Esophagus muscularis mucosa (tissue), 4 donors: ENCODE results near the gene KCNAB1. TPM values are rescaled to one million over a fixed set of nuclear protein-coding genes. Genes with fewer than 3 reads are reported as not detected.

Experiments
- DNase-seq: peaks from one replicate; pipeline ENCODE4 v3.0.0-alpha.2; 2017; ENCODE audit errors: extremely low spot score
- H3K27ac ChIP-seq, 4 donors: fragments of 200-600 bp; sonication (generic); replicated peaks in 1 of 4; 1 replicate in 3 of 4; 2 replicates in 1 of 4; pipeline ENCODE4 v1.5.1; 2016 to 2019; ENCODE audit warnings: mild to moderate bottlenecking in 1 of 4
- H3K27me3 ChIP-seq, 4 donors: fragments of 200-600 bp; sonication (generic); one replicate each; pipeline versions ENCODE4 v1.5.1 to v1.6.0; 2016 to 2019
- H3K36me3 ChIP-seq, 4 donors: fragments of 200-600 bp; sonication (generic); one replicate each; pipeline ENCODE4 v1.5.1; 2016 to 2019
- H3K4me1 ChIP-seq, 4 donors: fragments of 200-600 bp; sonication (generic); one replicate each; pipeline ENCODE4 v1.5.1; 2016 to 2019
- H3K4me3 ChIP-seq, 4 donors: fragments of 200-600 bp; sonication (generic); 1 replicate in 2 of 4; 2 replicates in 2 of 4; pipeline ENCODE4 v1.5.1; 2016 to 2019; ENCODE audit warnings: mild to moderate bottlenecking in 4 of 4, moderate library complexity in 1 of 4
- H3K9me3 ChIP-seq, 4 donors: fragments of 200-600 bp; sonication (generic); 1 replicate in 3 of 4; 2 replicates in 1 of 4; pipeline ENCODE4 v1.5.1; 2016 to 2019
- EP300 ChIP-seq: sonication (generic); formaldehyde crosslinking; IDR thresholded peaks from one replicate; pipeline ENCODE4 v1.6.1; 2017; ENCODE audit warnings: antibody characterized with exemption
- POLR2A ChIP-seq: fragments of 450-650 bp; IDR thresholded peaks from one replicate; pipeline ENCODE4 v1.6.1; 2017; ENCODE audit warnings: antibody characterized with exemption, moderate library complexity, mild to moderate bottlenecking, low read depth
- POLR2AphosphoS5 ChIP-seq, 2 donors: sonication (generic); formaldehyde crosslinking; IDR thresholded peaks; one replicate each; pipeline ENCODE4 v1.6.1; 2017; ENCODE audit warnings: antibody characterized with exemption in 2 of 2
- WGBS: methylation state at CpG from one replicate; pipeline ENCODE4 v1.1.5; 2018; 5-methylcytosine and 5-hydroxymethylcytosine counted together
- intact Hi-C: fragments of 100-400 bp; cut with DNase I; formaldehyde crosslinking; loops from one replicate; pipeline ENCODE4 v1.15.1; 2023
- total RNA-seq, 4 donors: library from RNA; depleted of rRNA; stranded (reverse); fragments of >200 nt; gene quantifications; one replicate each; pipeline versions ENCODE4 v1.1.0 to v1.2.1, GENCODE V29; 2016
- TF ChIP-seq, protein P1 (sequence below), 3 experiments: fragments of 200-600 bp in 2 of 3; fragments of 450-650 bp in 1 of 3; sonication (generic) in 2 of 3; IDR thresholded peaks; one replicate each; pipeline ENCODE4 v1.5.1; 2017 to 2019; ENCODE audit warnings: antibody characterized with exemption in 3 of 3, mild to moderate bottlenecking in 2 of 3, moderate library complexity in 1 of 3

The KCNAB1 gene
- total RNA-seq, 4 donors from 2014 or later, result 0.83 to 5.9 (median 2.3) TPM

GRCh38 chr3:156293566-156293965, 173.2 kb downstream of the KCNAB1 start:
- intact Hi-C loops, result no loop called here
- WGBS, result no CpG with 5 or more reads among the region's 1 CpG

DNA sequence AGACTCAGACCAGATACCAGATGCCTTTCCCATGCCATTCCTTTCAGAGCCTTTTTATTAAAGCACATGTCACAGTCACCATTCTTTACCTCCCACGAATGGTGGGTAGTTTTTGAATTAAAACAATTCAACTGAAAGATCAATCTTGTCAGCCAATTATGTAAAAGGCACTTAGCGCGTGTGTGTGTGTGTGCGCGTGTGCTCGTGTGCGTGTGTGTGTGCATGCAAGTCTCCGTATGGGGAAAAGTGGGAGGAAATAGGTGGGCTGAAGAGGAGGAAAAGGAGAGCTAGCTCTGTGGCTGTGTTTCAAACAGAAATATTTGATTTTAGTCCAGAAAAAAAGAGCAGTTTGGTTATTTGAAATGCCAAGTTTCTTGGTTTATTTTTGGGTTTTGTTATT, 177.2 kb downstream of the KCNAB1 start:
- DNase-seq, result no peak
- Histone ChIP-seq H3K4me1 (peaks cover 0 to 7% (median 0%) of the 10 kb centered on the region in 4 donors), H3K27me3 (peaks cover 0 to 14% (median 2%) of the 10 kb centered on the region in 4 donors), H3K36me3 (no peaks in the 10 kb centered on the region), H3K4me3 (no peak overlapping the region), H3K9me3 (no peaks in the 10 kb centered on the region), H3K27ac (no peak overlapping the region)
- TF ChIP-seq EP300 (no peak), POLR2A (no peak), POLR2AphosphoS5 (IDR thresholded peaks at IDR 0.05) (no peak)
- TF ChIP-seq, protein P1, sequence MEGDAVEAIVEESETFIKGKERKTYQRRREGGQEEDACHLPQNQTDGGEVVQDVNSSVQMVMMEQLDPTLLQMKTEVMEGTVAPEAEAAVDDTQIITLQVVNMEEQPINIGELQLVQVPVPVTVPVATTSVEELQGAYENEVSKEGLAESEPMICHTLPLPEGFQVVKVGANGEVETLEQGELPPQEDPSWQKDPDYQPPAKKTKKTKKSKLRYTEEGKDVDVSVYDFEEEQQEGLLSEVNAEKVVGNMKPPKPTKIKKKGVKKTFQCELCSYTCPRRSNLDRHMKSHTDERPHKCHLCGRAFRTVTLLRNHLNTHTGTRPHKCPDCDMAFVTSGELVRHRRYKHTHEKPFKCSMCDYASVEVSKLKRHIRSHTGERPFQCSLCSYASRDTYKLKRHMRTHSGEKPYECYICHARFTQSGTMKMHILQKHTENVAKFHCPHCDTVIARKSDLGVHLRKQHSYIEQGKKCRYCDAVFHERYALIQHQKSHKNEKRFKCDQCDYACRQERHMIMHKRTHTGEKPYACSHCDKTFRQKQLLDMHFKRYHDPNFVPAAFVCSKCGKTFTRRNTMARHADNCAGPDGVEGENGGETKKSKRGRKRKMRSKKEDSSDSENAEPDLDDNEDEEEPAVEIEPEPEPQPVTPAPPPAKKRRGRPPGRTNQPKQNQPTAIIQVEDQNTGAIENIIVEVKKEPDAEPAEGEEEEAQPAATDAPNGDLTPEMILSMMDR (IDR thresholded peaks at IDR 0.05), result no peak
- intact Hi-C loops, result no loop called here
- WGBS, result 93% methylated on average over 8 of the region's 8 CpGs

More at GRCh38 chr3:156293566-156293965, 173.2 kb downstream of the KCNAB1 start:
- H3K4me1 ChIP-seq, result peaks cover 14 to 18% (median 14%) of the 10 kb centered on the region in 4 donors
- H3K9me3 ChIP-seq, result no peaks in the 10 kb centered on the region
- no peak overlapping the region for H3K4me3 ChIP-seq
- TF ChIP-seq POLR2A, result no peak
- TF ChIP-seq, protein P1 (IDR thresholded peaks at IDR 0.05), result no peak
- no peak for TF ChIP-seq POLR2AphosphoS5 (IDR thresholded peaks at IDR 0.05)
- no peak for TF ChIP-seq EP300
- DNase-seq, result no peak
- peaks cover 7 to 38% (median 14%) of the 10 kb centered on the region in 4 donors for H3K27me3 ChIP-seq
- no peaks in the 10 kb centered on the region for H3K36me3 ChIP-seq
- H3K27ac ChIP-seq, result no peak overlapping the region

DNA sequence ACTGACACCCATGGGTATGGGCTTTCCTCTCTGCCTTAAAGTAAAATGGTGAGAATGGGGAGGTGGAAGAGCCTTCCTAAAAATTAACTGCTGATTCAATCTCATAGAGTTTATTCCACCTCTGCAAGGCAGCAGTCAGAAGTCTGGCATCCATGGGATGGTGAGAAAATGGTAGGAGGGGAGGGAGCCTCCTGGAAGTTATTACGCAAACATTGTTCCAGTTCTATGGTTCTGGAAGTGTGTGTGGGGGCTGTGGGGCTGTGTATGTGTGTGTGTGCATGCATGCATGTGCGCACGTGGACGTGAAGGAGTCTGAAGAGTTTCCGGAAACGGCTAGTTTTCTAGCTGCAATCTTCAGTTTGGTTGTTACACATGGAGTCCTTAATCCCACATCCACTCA, 177.6 kb downstream of the KCNAB1 start:
- WGBS, result 97% methylated on average over 6 of the region's 6 CpGs
- H3K27me3 ChIP-seq, result peaks cover 0 to 10% (median under 1%) of the 10 kb centered on the region in 4 donors
- H3K27ac ChIP-seq, result no peak overlapping the region
- intact Hi-C loops, result no loop called here
- no peaks in the 10 kb centered on the region for H3K9me3 ChIP-seq
- peaks cover 0 to 8% (median under 1%) of the 10 kb centered on the region in 4 donors for H3K4me1 ChIP-seq
- H3K4me3 ChIP-seq, result no peak overlapping the region
- no peak for DNase-seq
- no peaks in the 10 kb centered on the region for H3K36me3 ChIP-seq
- TF ChIP-seq, protein P1 (IDR thresholded peaks at IDR 0.05), result no peak
- TF ChIP-seq POLR2A (no peak), POLR2AphosphoS5 (IDR thresholded peaks at IDR 0.05) (no peak), EP300 (no peak)

GRCh38 chr3:156298938-156299337, 178.6 kb downstream of the KCNAB1 start:
- WGBS, result 90% methylated on average over 2 of the region's 2 CpGs
- H3K27me3 ChIP-seq, result peaks cover 0 to 3% (median 0%) of the 10 kb centered on the region in 4 donors
- peaks cover 0 to 17% (median 10%) of the 10 kb centered on the region in 4 donors for H3K4me1 ChIP-seq
- no peaks in the 10 kb centered on the region for H3K9me3 ChIP-seq
- no peak for TF ChIP-seq POLR2AphosphoS5 (IDR thresholded peaks at IDR 0.05)
- no peak for TF ChIP-seq POLR2A
- TF ChIP-seq, protein P1 (IDR thresholded peaks at IDR 0.05), result no peak
- no peak for TF ChIP-seq EP300
- H3K27ac ChIP-seq, result no peak overlapping the region
- DNase-seq, result no peak
- intact Hi-C loops, result no loop called here
- no peak overlapping the region for H3K4me3 ChIP-seq
- no peaks in the 10 kb centered on the region for H3K36me3 ChIP-seq

DNA sequence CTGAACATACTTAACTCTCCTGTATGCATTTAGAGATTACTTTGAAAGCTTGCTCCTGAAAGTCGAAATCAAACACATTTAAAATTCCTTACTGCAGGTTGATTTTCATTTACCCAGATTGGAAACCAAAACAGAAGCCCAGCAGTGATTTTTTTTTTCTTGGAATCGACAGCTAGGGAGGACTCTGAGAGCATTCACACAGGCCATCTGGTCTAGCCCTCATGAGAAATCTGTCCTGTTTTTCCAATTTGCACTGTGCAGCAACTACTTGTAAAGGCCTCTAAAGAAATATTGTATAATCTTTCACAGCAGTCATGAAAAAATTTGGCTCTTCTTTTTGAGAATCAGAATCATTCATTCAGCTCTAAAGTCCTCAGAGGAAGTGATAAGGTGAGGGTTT, 179.2 kb downstream of the KCNAB1 start:
- 77% methylated on average over 2 of the region's 2 CpGs for WGBS
- no peak for DNase-seq
- Histone ChIP-seq H3K4me1 (peaks cover 0 to 23% (median 16%) of the 10 kb centered on the region in 4 donors), H3K36me3 (no peaks in the 10 kb centered on the region), H3K4me3 (no peak overlapping the region), H3K27me3 (peaks cover 0 to 3% (median 0%) of the 10 kb centered on the region in 4 donors), H3K9me3 (no peaks in the 10 kb centered on the region), H3K27ac (no peak overlapping the region)
- intact Hi-C loops, result no loop called here
- TF ChIP-seq, protein P1 (IDR thresholded peaks at IDR 0.05), result no peak
